Measurements from ENCODE around the gene TYSND1. TPM values are rescaled to one million over a fixed set of nuclear protein-coding genes. Genes with fewer than 3 reads are reported as not detected.

Gene TYSND1
- total and polyA plus RNA-seq, 2 of the 13 experiments (the other 11 are each of a cell fraction or from before 2014, with no cell fraction given) = 3.3 to 8.9 TPM

- ATAC-seq (no peak), FAIRE-seq (no peak), DNase-seq (ENCODE audit: low spot score) (no peak)
- ChIA-PET POLR2A (interaction anchor here (1.1 to 2.1 kb wide), 4 partner anchors 8 to 53 kb away, joined by 3 to 5 read pairs (median 4); partner anchors contain the start of gene TYSND1), CTCF (ENCODE audit: low intra/inter-chr PET ratio, low total read pairs) (no interaction called here)
- in situ Hi-C loops (cut with HindIII; ENCODE audit: extremely low pct_ligation_motif_present, low pct_unique_long_range_greater_than_20kb) (no loop called here), intact Hi-C loops (cut with micrococcal nuclease; ENCODE audit: unreplicated experiment) (no loop called here)
- no peak for TF ChIP-seq ZSCAN20 (CRISPR knock-in tag; IDR thresholded peaks at IDR 0.05; ENCODE audit: borderline replicate concordance)
- TF ChIP-seq DPF2 (CRISPR knock-in tag; IDR thresholded peaks at IDR 0.05; ENCODE audit: borderline replicate concordance, low read depth) = no peak
- TF ChIP-seq ZNF333 (CRISPR knock-in tag; IDR thresholded peaks at IDR 0.05; ENCODE audit: borderline replicate concordance) = no peak
- TF ChIP-seq ZSCAN21 (CRISPR knock-in tag; IDR thresholded peaks at IDR 0.05; ENCODE audit: borderline replicate concordance) = no peak
- TF ChIP-seq ZNF468 (CRISPR knock-in tag; IDR thresholded peaks at IDR 0.05) = no peak
- no TSS peak for BruUV-seq (replicated peaks)
- Histone ChIP-seq H3K4me2 (ENCODE audit: low read depth, low read length) (no peak overlapping the region), H3K9ac (ENCODE audit: insufficient read depth, low read depth, low read length) (no peak overlapping the region), H3K4me3 (replicated peaks in 1 of 3; ENCODE audit: insufficient read depth in 1 of 3, low read depth in 2 of 3, low read length in 3 of 3) (no peak overlapping the region), H3K79me2 (ENCODE audit: insufficient read depth, low read length) (no peaks in the 10 kb centered on the region), H3K4me1 (ENCODE audit: insufficient read depth, low read length) (peaks cover 72% of the 10 kb centered on the region), H2AFZ (ENCODE audit: low read length) (no peak overlapping the region), H3K9me3 (ENCODE audit: low read length) (no peaks in the 10 kb centered on the region), H3K27me3 (ENCODE audit: control insufficient read depth in 1 of 2, insufficient read depth in 2 of 2, low read length in 2 of 2) (no peaks in the 10 kb centered on the region), H4K20me1 (ENCODE audit: insufficient read depth, low read length) (no peaks in the 10 kb centered on the region), H3K27ac (ENCODE audit: extremely low read length, insufficient read depth, low read length) (no peak overlapping the region), H3K36me3 (replicated peaks in 1 of 2; ENCODE audit: control insufficient read depth in 1 of 2, insufficient read depth in 2 of 2, low read length in 2 of 2) (peaks cover 6 to 48% of the 10 kb centered on the region in 2 experiments)
- whole genome bisulfite sequencing (ENCODE audit: low lambda C conversion rate) = 92% methylated on average over 9 of the region's 9 CpGs
Observed at GRCh38 chr10:70093335-70093944, 53.1 kb downstream of the TYSND1 start.

- CTCF ChIA-PET (ENCODE audit: low intra/inter-chr PET ratio, low total read pairs) = no interaction called here
- H3K27me3 ChIP-seq (ENCODE audit: control insufficient read depth in 1 of 2, insufficient read depth in 2 of 2, low read length in 2 of 2) = no peaks in the 10 kb centered on the region
- intact Hi-C loops (cut with micrococcal nuclease; ENCODE audit: unreplicated experiment) = no loop called here
- TF ChIP-seq ZNF260 (CRISPR knock-in tag; IDR thresholded peaks at IDR 0.05; ENCODE audit: borderline replicate concordance, low read depth) (no peak), TBL1XR1 (IDR thresholded peaks at IDR 0.05; ENCODE audit: borderline replicate concordance, low read length, partially characterized antibody) (no peak), ZBTB42 (CRISPR knock-in tag; IDR thresholded peaks at IDR 0.05) (no peak), ZFP1 (CRISPR knock-in tag; IDR thresholded peaks at IDR 0.05) (no peak), ZNF646 (CRISPR knock-in tag; IDR thresholded peaks at IDR 0.05) (no peak), ZFP36L2 (CRISPR knock-in tag; IDR thresholded peaks at IDR 0.05) (no peak)
Observed at GRCh38 chr10:70092389-70092718, 54.1 kb downstream of the TYSND1 start.

More at GRCh38 chr10:70092389-70092718, 54.1 kb downstream of the TYSND1 start:
- no peak overlapping the region for H3K9ac ChIP-seq (ENCODE audit: insufficient read depth, low read depth, low read length)
- no peak overlapping the region for H3K4me3 ChIP-seq (replicated peaks in 1 of 3; ENCODE audit: insufficient read depth in 1 of 3, low read depth in 2 of 3, low read length in 3 of 3)
- 82% methylated on average over 7 of the region's 7 CpGs for WGBS (ENCODE audit: low lambda C conversion rate)
- POLR2A ChIA-PET = interaction anchor here (1.1 to 3.5 kb wide), 3 partner anchors 12 to 53 kb away, joined by 4 to 26 read pairs (median 16); partner anchors contain the start of gene TYSND1
- FAIRE-seq (no peak), DNase-seq (ENCODE audit: low spot score) (no peak), ATAC-seq (no peak)
- peaks cover 6 to 42% of the 10 kb centered on the region in 2 experiments for H3K36me3 ChIP-seq (replicated peaks in 1 of 2; ENCODE audit: control insufficient read depth in 1 of 2, insufficient read depth in 2 of 2, low read length in 2 of 2)
- no TSS peak for BruUV-seq (replicated peaks)
- peaks cover 82% of the 10 kb centered on the region for H3K4me1 ChIP-seq (ENCODE audit: insufficient read depth, low read length)
- no peaks in the 10 kb centered on the region for H3K79me2 ChIP-seq (ENCODE audit: insufficient read depth, low read length)
- no peaks in the 10 kb centered on the region for H3K9me3 ChIP-seq (ENCODE audit: low read length)
- H2AFZ ChIP-seq (ENCODE audit: low read length) = no peak overlapping the region
- no peak overlapping the region for H3K4me2 ChIP-seq (ENCODE audit: low read depth, low read length)
- no peak overlapping the region for H3K27ac ChIP-seq (ENCODE audit: extremely low read length, insufficient read depth, low read length)
- in situ Hi-C loops (cut with HindIII; ENCODE audit: extremely low pct_ligation_motif_present, low pct_unique_long_range_greater_than_20kb) = no loop called here
- no peaks in the 10 kb centered on the region for H4K20me1 ChIP-seq (ENCODE audit: insufficient read depth, low read length)

Data from HepG2 (cell line).